NCI-H2029 treated with DMSO at 0.1 percent for 48 hours (cell line): ENCODE data around the gene AKAP10.
"Not testable (repeated sequence)": the region's sequence is repeated elsewhere in the genome, so short reads cannot be mapped to it uniquely, and the experiment has no call there.

ENCODE experiments used
- DNase-seq: peaks from one replicate; lab custom pipeline; 2025; lab: John Stamatoyannopoulos, UW

Gene AKAP10

DNA sequence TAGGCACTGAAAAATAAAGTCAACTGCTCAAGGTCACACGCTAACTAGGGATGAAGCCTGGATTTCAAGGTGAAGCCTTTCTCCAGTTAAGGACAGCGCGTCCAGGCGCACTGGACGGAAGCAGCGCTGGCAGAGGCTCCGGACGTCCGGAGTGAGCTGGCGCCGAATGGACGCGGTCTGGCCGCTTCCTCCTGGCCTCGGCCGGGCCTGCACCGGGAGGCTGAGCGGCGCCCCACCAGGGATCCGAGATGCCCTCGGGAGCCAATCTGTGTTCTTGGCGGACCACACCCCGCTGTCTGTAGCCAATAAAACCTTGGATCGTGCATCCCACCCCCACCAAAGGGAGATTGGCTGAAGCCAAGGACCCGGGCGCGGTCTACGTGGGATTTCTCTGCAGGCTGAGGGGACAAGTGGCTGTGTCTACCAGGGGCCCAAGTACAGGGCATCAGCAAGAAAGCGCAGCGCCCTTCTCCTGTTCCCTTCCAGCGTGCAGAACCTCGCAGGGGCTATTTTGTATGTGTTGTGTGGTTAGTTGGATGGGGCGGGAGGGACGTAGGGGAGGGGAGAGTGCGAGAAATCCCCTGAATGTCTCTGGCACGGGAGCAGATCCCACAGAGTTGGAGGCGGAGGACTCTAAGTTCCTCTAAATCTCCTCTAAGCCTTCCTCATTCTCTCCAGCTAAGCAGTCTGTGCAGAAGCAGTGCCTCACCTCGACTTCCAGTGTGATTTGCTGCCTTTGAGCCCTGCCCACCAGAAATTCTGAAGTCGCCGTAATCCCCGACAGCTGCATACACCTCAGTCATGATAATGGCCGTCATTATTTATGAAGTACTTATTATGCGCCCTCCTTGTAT lies 2.5 kb upstream of the AKAP10 start:
- DNase-seq, result no peak

GRCh38 chr17:19978805-19979211 lies 1.2 kb upstream of the AKAP10 start:
- DNase-seq, result no peak

- DNase-seq, result no peak
Measured at GRCh38 chr17:19978209-19978802, 678 bp upstream of the AKAP10 start.

- DNase-seq, result no peak
Measured at GRCh38 chr17:19975601-19976000, 2.0 kb downstream of the AKAP10 start.

DNA sequence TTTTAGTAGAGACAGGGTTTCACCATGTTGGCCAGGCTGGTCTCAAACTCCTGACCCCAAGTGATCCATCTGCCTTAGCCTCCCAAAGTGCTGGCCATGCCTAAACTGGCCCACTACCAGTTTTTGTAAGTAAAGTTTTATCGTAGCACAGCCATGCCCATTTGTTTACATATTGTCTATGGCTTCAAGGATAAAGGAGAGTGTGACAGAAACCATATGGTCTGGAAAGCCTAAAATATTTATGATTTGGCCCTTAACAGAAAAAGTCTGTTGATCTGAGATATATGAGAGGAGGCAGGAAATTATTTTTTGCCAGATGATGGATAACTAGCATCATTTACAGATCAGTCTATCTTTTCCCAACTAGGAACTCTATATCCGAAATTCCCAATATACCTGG lies 4.5 kb downstream of the AKAP10 start:
- DNase-seq, result no peak

DNA sequence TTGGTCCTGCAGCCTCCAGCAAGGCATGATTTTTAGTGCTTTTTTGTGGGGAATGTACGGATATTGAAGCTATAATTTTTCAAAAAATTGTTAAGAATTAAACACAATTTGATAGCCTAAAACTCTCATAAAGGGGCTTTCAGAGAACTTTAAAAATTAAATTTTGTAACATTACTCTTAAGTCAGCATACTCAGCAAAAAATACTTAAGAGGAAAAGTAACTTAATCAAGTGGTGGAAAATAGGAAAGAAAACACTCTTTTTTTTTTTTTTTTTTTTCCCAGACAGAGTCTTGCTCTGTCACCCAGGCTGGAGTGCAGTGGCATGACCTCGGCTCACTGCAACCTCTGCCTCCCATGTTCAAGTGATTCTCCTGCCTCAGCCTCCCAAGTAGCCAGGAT lies 14.7 kb downstream of the AKAP10 start:
- DNase-seq, result not testable (repeated sequence)

DNA sequence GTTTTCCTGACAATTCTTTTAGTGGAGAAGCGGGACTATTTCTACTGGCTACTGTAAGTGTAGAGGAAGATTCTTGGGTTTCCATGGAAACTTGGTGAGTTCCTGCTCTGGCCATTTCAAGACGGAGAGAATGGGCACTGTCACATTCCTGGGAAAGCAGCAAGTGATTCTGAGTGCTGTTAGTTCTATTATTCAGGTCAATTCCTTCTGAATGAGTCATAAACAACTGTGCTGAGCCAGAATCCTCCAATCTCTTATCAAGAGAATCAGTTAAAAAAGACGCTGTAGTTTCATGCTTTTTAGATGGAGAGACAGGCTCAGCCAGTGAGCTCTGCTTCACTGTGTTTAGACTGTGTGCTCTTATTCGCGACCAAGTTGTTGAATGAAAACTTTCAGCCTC lies 19.6 kb downstream of the AKAP10 start:
- DNase-seq, result no peak

- DNase-seq, result no peak
Measured at GRCh38 chr17:19955099-19955498, 22.5 kb downstream of the AKAP10 start.

DNA sequence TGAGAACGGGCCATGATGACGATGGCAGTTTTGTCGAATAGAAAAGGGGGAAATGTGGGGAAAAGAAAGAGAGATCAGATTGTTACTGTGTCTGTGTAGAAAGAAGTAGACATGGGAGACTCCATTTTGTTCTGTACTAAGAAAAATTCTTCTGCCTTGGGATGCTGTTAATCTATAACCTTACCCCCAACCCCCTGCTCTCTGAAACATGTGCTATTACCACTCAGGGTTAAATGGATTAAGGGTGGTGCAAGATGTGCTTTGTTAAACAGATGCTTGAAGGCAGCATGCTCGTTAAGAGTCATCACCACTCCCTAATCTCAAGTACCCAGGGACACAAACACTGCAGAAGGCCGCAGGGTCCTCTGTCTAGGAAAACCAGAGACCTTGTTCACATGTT lies 26.2 kb downstream of the AKAP10 start:
- not testable (repeated sequence) for DNase-seq

- DNase-seq, result not testable (repeated sequence)
Measured at GRCh38 chr17:19950624-19951195, 26.9 kb downstream of the AKAP10 start.

DNA sequence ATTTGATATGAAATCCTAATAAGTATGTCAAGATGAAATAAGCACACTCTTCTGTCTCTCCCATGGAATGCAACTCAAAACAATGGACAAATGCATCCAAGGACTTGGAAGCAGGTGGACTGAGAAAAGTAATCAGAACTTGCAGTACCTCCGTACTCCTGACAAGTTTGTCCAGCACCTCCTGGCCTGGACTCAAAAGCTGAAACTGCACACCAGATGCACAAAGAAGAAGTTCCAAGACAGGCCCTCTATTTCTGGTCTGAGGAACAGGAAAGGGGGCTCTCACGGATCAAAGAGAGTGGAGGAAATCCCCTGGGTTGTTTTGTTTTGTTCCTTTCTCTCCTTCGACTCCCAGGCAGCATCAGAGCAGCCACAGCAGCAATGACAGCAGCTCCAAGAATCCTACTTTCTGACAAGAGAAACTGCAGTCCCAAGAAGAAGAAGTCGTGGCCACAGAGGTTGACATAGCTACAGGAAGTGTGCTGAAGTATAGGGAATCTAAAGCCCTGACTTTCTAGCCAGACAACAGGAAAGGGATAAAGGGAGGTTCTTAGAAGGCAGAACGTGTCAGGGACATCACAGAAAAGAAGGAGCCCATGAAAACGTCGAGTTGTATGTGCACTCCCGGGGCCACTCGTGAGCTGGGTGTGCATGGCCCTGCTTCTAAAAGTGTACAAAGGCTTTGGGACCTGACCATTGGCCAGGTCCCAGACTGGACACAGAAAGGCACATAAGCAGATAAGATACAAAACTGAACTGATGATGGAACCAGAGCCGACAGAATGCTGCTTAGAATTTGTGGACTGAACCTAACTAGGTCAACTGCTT lies 29.3 kb downstream of the AKAP10 start:
- DNase-seq, result no peak

GRCh38 chr17:19946921-19947320 lies 30.7 kb downstream of the AKAP10 start:
- DNase-seq, result no peak

DNA sequence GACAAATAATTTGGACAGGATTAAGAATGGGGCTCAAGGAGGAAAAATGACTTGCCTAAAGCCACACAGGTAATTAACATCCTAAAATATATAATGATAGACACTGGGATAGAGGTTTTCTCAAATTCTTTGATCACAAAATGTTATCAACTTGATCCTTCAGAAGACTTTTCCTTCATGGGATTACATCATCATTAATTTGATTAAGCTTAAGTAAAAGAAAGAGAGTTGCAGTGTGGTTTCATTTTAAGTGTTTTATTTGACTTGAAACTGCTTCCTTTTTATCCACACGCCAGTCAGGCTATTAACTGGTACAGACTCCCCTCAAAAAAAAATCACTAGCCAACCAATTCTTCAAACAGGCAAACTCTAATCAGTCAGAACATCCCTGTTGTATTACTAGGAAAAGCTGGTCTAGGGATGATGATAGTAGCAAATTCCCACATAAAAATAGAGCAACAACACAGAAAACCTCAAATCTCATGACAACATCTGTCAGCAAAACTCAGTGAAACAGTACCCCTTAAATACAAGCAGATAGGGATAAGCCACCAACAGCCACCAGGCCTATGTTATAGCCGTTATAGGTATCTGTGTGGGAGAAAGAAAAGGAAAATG lies 32.5 kb downstream of the AKAP10 start:
- no peak for DNase-seq

GRCh38 chr17:19943599-19943998 lies 34.0 kb downstream of the AKAP10 start:
- DNase-seq, result no peak

DNA sequence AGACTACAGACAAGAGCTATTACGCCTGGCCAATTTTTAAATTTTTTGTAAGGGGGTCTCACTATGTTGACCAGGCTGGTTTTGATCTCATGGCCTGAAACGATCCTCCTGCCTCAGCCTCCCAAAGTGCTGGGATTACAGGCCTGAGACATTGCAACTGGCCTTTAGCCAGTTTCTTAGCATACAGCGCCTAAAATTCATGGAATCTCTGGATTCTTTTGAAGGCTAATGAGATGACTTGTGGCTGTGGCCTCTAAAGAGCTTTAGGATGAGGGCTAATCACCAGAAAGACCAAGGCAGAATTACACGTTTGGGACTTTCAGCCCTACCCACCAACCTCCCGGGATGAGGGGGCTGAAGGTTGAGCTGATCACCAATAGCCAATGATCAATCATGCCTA lies 34.6 kb downstream of the AKAP10 start:
- no peak for DNase-seq

- DNase-seq, result peak; percentile 15
Measured at GRCh38 chr17:19940722-19941464, 36.7 kb downstream of the AKAP10 start.

- DNase-seq, result no peak
Measured at GRCh38 chr17:19939993-19940721, 37.5 kb downstream of the AKAP10 start.

- no peak for DNase-seq
Measured at GRCh38 chr17:19938736-19939135, 38.9 kb downstream of the AKAP10 start.

DNA sequence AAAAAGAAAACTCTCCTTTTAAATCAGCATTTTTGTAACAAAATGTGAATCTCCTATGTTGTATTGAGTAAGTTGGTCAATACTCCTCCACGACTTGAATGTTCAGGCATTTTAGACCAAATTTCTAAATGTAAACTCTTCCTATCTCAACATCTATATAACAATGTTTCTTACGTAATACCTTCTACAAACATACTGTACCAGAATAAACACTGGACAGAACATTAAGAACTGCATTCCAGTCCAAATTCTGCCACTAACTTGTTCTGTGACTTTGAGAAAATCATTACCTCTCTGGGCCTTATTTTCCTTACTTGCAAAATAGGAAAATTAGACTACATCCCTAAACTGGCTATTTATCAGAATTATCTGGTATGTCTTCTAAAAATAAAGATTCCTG lies 40.1 kb downstream of the AKAP10 start:
- DNase-seq, result no peak

DNA sequence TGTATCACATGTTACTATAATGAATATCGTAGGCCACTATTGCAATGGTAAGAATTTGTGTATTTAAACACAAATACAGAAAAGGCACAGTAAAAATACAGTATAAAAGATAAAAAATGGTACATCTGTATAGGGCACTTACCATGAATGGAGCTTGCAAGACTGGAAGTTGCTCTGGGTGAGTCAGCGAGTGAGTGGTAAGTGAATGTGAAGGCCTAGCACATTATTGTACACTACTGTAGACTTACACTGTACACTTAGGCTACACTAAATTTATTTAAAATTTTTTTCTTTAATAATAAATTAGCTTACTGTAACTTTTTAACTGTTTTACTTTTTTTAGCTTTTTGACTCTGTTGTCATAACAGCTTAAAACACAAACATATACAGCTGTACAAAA lies 42.5 kb downstream of the AKAP10 start:
- no peak for DNase-seq

- no peak for DNase-seq
Measured at GRCh38 chr17:19933628-19934027, 44.0 kb downstream of the AKAP10 start.
